Activated T-helper 2 cell treated with anti-CD3 and anti-CD28 coated beads, Interferon-gamma antibody, Interleukin-2, Interleukin-4, amounts not matched to agents 10 μg/mL and 5 μg/mL and 100 μg/mL, durations not matched to agents 14 hours and 24 hours and 36 hours (primary cell): Measurements from ENCODE around the gene SKP1. TPM values are rescaled to one million over a fixed set of nuclear protein-coding genes. Genes with fewer than 3 reads are reported as not detected.

ENCODE experiments used
- DNase-seq: peaks from one replicate; pipeline ENCODE4 v3.0.0; 2021; ENCODE audit warnings: low spot score
- H3K27ac Mint-ChIP-seq: one replicate; pipeline ENCODE4 v1.8.0; 2021; ENCODE audit warnings: mixed read lengths
- H3K27me3 Mint-ChIP-seq: one replicate; pipeline ENCODE4 v1.8.0; 2021; ENCODE audit warnings: low read depth, mixed read lengths
- H3K36me3 Mint-ChIP-seq: one replicate; pipeline ENCODE4 v1.8.0; 2021; ENCODE audit warnings: low read depth, mixed read lengths
- H3K4me1 Mint-ChIP-seq: one replicate; pipeline ENCODE4 v1.8.0; 2021; ENCODE audit warnings: low read depth, mixed read lengths
- H3K4me3 Mint-ChIP-seq: one replicate; pipeline ENCODE4 v1.8.0; 2021; ENCODE audit warnings: low read depth, mild to moderate bottlenecking, moderate library complexity, mixed read lengths
- H3K9me3 Mint-ChIP-seq: one replicate; pipeline ENCODE4 v1.8.0; 2021; ENCODE audit warnings: mixed read lengths
- intact Hi-C: fragments of 100-400 bp; cut with micrococcal nuclease; formaldehyde crosslinking; loops from one replicate; pipeline ENCODE4 v1.15.1; 2023
- total RNA-seq: library from RNA; stranded (reverse); gene quantifications from 2 replicates; pipeline ENCODE4 v1.2.3, GENCODE V29; 2022

Gene SKP1
- total RNA-seq, 1 donor from 2014 or later, result 254 TPM

DNA sequence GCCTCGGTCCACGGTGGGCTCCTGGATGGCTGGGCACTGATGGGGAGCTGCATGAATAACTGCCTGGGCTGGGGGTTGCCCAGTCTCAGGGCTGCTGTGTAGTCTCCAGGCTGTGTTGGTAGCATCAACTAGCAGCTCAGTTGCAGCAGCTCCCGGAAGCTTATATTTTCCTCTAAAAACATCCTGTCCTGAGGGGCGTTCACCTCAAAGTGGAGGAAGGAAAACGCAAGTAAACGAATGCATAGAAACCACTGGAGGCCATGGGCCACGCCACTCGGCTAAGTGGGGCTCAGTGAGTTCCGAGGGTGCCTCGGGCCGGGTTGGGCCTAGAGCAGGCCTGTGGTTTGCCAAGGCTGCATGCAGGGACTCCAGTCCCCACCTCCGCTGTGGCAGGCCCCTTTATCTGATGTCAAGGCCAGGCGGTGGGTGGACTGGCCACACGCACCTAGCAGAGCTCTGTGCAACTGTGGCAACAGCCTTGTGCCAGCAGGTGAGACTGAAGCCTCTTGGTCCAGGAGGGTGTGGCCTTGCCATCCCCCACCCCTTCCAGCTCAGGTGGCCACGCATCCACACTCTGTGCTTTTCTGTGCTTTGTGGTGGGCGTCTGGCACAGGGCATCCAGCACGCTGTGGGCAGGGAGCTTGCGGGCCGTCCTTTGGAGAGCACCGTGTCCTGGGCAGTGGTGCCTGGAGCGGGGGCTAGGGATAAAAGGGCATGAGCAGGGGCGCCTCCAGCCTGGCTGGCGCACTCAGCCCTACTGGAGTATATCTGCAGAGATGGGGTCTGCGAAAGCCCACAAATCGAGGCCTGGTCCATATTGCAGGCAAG, 47.1 kb downstream of the SKP1 start:
- no peak for DNase-seq

DNA sequence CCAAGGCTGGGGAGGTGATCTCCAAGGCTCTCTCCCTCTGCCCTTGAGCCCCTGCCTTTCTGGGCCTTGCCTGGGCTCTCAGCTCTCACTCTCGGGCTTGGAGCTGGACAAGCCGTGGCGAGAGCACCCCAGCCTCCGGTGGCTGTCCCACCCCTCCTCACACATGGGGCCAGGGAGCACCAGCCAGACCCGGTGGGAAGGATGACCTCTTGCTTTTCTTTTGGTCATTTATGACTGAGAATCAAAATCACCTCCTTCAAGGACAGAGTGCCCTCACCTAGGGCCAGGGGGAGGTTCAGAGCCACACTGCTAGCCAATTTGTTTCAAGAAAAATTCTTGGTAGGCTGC, 48.1 kb downstream of the SKP1 start:
- H3K36me3 Mint-ChIP-seq, result peaks cover 40% of the 10 kb centered on the region
- peaks cover 5% of the 10 kb centered on the region for H3K27me3 Mint-ChIP-seq

More for the DNA sequence above, 47.1 kb downstream of the SKP1 start:
- intact Hi-C loops, result no loop called here
- Mint-ChIP-seq H3K9me3 (no peaks in the 10 kb centered on the region), H3K27me3 (peaks cover 6% of the 10 kb centered on the region), H3K4me1 (peaks cover 45% of the 10 kb centered on the region), H3K36me3 (peaks cover 45% of the 10 kb centered on the region), H3K27ac (no peak overlapping the region), H3K4me3 (peak overlapping the region; percentile 51)

DNA sequence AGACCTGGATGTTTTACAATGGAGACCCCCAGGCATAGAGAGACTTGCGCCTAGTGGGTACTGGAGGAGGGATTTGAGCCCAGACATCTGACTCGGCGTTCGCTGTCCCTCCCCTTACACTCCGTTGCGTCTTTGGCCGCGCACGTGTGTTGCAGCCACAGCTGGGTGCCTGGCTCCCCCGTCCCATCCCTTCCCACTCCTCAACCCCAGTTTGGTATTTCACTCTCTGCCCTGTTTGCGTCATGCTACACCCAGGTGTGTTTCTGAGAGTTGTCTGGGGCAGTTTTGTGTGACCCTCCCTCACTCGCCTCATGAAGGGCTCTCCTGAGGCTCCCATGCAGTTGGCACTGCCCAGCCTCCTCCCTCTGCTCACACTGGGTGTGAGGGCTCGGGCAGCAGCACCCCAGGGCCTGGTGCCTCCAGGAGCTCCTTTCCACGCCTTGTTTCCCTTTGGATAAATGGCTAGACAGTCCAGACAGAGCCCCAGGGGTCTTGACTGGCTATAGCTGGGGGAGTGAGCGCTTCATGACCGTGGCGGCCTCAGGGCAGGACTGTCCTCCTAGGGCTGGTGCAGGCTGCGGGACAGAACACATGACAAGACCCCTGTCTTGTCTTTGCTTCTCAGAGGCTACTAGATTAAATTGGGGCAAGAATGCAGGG, 48.6 kb downstream of the SKP1 start:
- H3K4me3 Mint-ChIP-seq, result no peak overlapping the region
- H3K36me3 Mint-ChIP-seq, result peaks cover 35% of the 10 kb centered on the region
- DNase-seq, result no peak
- peaks cover 5% of the 10 kb centered on the region for H3K27me3 Mint-ChIP-seq
- peaks cover 43% of the 10 kb centered on the region for H3K4me1 Mint-ChIP-seq
- intact Hi-C loops, result no loop called here
- H3K27ac Mint-ChIP-seq, result no peak overlapping the region
- no peaks in the 10 kb centered on the region for H3K9me3 Mint-ChIP-seq

More for the DNA sequence above, 48.1 kb downstream of the SKP1 start:
- intact Hi-C loops, result no loop called here
- H3K4me1 Mint-ChIP-seq, result peaks cover 43% of the 10 kb centered on the region
- H3K27ac Mint-ChIP-seq, result no peak overlapping the region
- H3K9me3 Mint-ChIP-seq, result no peaks in the 10 kb centered on the region
- H3K4me3 Mint-ChIP-seq, result no peak overlapping the region
- no peak for DNase-seq

DNA sequence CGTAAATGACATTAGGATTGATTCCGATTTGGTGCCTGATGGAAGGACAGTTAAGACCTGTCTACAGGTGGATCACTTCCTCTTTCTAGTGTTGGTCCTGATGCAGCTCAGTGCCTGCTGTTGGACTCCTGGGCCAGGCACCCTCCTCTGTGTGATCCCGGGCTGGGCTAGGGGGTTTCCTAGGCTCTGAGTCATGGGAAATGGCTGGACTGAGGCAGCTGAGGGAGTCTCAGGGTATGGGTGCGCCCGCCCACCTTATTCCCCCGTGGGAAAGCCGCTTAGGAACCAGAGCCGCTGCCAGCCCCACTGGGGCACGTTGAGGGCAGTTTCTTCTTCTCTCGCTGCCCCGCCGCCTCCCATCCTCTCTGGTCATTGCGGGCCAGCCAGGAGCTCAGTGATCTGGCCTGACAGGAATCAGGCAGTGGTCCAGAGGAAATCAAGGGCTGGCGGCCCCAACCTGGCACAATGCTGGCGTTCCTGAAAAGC, 49.3 kb downstream of the SKP1 start:
- no peak for DNase-seq
- Mint-ChIP-seq H3K36me3 (peaks cover 30% of the 10 kb centered on the region), H3K4me1 (peaks cover 38% of the 10 kb centered on the region), H3K9me3 (no peaks in the 10 kb centered on the region), H3K4me3 (no peak overlapping the region), H3K27ac (no peak overlapping the region), H3K27me3 (peaks cover 5% of the 10 kb centered on the region)
- intact Hi-C loops, result no loop called here

DNA sequence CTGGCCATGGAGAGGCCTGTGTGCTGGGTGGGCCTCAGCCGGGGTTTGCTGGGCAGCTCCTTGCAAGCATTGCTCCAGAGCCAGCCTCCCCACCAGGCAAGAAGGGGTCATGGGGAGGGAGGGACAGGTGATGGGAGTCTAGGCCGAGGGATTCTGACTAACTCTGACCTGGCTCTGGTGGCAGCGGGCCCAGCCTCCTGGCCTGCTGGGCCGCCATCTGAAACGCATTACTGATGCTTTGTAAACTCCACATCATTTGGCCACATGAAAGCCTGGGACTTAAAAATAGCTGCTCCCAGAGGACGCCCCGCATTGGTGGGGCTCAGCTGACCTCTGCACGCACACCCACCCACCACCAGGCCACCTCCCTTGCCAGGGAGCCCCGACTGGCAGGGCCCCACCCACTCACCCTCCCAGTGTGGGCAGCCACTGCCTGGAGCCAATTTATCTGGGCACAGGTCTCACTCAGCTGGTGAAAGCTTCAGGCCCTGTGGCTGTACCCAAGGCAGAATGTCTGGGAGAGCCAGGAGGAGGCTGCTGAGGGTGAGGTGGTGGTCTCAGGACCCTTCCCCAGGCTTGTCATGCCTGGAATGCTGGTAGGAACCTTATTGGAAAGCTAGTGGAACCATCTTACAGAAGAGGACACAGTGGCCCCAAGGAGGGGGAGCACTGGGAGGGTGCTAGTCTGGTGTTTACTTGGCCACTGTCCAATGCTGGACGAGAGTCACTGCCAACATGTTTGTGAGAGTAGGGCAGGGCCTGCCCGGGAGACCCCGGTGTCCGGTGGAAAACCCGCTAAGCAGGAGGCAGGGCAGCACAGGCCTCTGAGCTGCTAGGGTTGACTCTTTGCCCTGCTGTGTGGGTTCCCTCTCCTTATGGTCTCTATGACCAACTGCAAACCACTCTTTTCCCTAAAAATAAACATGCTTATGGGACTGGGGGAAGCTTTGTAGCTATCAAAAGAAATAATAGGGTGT, 51.4 kb downstream of the SKP1 start:
- Mint-ChIP-seq H3K4me3 (no peak overlapping the region), H3K9me3 (no peaks in the 10 kb centered on the region), H3K4me1 (peaks cover 22% of the 10 kb centered on the region), H3K27ac (no peak overlapping the region), H3K27me3 (peaks cover 15% of the 10 kb centered on the region), H3K36me3 (peaks cover 24% of the 10 kb centered on the region)
- no peak for DNase-seq
- intact Hi-C loops, result no loop called here

DNA sequence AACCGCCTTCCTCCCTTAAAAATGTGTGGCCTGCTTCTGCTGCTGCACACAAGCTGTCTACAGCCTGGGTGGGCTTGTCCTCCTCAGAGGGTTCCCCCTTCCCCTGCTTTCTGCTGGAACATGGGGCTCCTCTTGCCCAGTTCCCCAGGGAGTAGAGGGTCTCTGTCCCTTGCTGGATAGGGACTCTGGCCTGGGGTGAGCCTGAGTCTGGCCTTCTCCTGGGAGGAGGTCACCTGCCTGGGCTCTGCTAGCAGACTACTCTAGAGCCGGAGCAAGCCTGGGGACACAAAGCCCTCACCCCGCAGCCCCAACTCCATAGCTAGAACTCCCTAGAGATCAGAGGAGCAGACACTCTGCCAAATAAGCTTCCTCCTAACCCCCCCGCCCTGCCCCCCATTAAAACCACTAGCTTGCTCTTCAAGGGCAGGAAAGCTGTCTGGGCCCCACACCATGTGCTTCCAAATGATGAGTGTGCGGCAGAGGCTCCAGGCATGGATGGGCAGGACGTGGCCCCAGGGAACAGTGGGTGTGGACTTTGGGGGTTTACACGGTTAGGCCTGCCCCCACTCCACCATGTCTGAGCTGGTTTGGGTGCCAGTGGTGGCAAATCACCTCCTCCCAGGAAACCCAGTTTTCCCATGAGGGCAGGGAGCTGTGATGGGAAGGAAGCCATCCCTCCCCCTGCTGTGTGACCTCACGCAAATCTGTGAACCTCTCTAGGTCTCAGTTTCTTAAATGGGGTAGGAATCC, 52.3 kb downstream of the SKP1 start:
- DNase-seq, result no peak
- intact Hi-C loops, result no loop called here
- Mint-ChIP-seq H3K27me3 (peaks cover 23% of the 10 kb centered on the region), H3K9me3 (no peaks in the 10 kb centered on the region), H3K4me1 (peaks cover 15% of the 10 kb centered on the region), H3K36me3 (peaks cover 27% of the 10 kb centered on the region), H3K27ac (no peak overlapping the region), H3K4me3 (no peak overlapping the region)

DNA sequence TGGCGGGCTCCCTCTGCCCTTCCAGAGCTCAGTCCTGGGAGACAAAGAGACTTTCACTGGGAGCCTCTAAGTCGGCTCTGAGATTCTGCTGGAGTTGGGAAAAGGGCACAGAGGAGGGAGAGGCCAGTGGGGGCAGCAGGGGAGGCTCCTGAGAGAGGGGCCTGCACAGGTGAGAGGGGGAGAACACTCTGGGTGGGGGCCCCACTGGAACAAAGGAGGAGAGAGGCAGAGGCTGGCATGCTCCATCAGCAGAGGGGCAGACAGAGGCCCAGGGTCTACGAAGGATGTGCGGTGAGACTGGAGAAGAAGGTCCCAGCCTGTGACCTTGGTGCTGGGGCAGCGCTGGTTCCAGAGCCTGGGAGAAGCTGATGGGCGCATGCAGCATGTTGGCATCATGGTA, 53.4 kb downstream of the SKP1 start:
- intact Hi-C loops, result no loop called here
- no peak overlapping the region for H3K4me3 Mint-ChIP-seq

DNA sequence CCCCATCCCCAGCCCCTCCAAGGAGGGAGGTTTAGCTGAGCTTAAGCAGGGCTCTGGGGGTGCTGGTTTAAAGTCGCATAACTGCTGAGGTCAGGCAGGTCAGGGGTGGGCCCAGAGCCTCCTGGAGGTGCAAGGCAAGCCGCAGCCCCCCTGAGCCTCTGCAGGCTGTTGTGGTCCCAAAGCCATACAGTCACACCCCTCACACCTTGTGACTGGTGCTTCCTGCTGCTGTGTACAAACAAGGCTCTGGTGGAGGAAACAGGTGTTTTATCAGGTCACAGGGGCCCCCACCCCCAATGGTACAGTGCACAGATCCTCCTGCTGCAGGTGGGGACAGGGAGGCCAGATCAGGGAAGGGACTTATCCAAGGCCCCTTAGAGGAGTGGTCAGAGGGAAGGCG, 54.2 kb downstream of the SKP1 start:
- Mint-ChIP-seq H3K36me3 (peaks cover 14% of the 10 kb centered on the region), H3K4me3 (no peak overlapping the region), H3K27ac (no peak overlapping the region), H3K27me3 (peaks cover 29% of the 10 kb centered on the region), H3K4me1 (peaks cover 9% of the 10 kb centered on the region), H3K9me3 (no peaks in the 10 kb centered on the region)
- intact Hi-C loops, result no loop called here
- DNase-seq, result no peak

More for the DNA sequence above, 53.4 kb downstream of the SKP1 start:
- H3K9me3 Mint-ChIP-seq, result no peaks in the 10 kb centered on the region
- H3K27ac Mint-ChIP-seq, result no peak overlapping the region
- no peak for DNase-seq
- peaks cover 28% of the 10 kb centered on the region for H3K27me3 Mint-ChIP-seq
- peaks cover 17% of the 10 kb centered on the region for H3K36me3 Mint-ChIP-seq
- H3K4me1 Mint-ChIP-seq, result peaks cover 11% of the 10 kb centered on the region

DNA sequence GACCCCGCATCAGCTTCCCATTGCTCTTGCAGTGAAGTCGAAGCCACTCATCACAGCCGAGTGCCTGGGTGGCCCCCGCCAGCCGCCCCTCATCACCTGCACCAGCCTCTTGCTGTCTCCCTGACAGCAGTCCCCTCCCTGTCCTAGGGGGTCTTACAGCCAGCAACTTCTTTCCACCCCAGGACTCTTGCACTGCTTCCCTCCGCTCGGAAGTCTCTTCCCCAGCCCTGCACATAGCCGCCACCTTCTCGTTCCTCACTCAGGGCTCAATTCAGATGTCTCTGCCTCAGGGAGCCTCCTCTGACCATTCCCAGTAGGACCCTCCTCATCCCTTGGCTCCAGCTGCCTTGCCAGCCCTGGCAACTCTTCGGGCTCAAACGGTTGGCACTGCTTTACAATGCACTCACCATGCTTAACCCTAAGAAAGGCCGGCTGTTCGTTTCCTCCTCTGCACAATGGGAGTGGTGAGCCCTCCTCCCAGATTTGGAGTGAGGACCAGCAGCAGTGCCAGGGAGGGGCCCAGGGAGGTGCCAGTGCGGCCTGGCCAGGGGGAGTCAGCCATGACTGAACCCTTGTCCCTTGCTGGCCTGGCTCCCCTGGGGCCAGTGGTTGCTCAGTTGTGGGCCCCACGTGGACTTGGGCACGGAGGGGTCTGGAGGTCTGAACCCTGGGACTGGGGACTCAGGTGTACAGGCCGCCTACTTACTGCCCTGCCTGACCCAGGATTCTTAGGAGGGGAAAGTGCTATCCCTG, 56.2 kb downstream of the SKP1 start:
- H3K4me1 Mint-ChIP-seq, result peaks cover 17% of the 10 kb centered on the region

DNA sequence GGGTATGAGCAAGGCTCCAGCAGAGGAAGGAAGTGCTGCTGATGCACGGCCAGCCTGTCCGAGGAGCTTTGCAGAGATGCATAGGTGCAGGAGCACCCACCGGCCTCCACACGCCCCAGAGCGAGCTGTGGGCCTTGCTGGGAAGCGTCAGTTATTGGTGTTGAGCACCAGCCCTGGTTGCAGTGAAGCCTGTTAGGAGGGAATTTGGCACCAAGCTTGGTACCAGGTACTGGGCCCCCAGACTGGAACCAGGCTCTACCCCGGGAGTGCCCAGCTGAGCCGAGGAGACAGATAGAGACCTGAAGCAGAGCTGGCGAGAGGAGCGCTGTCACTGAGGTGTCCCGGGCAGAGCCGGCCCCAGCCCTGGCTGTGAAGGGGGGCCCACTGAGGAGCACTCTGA, 57.0 kb downstream of the SKP1 start:
- no peaks in the 10 kb centered on the region for H3K9me3 Mint-ChIP-seq
- no peak overlapping the region for H3K27ac Mint-ChIP-seq
- peaks cover 45% of the 10 kb centered on the region for H3K27me3 Mint-ChIP-seq
- H3K36me3 Mint-ChIP-seq, result peaks cover 17% of the 10 kb centered on the region
- H3K4me3 Mint-ChIP-seq, result no peak overlapping the region
- intact Hi-C loops, result no loop called here
- H3K4me1 Mint-ChIP-seq, result peaks cover 17% of the 10 kb centered on the region
- no peak for DNase-seq

More for the DNA sequence above, 56.2 kb downstream of the SKP1 start:
- DNase-seq, result no peak
- no peak overlapping the region for H3K27ac Mint-ChIP-seq
- peaks cover 45% of the 10 kb centered on the region for H3K27me3 Mint-ChIP-seq
- H3K9me3 Mint-ChIP-seq, result no peaks in the 10 kb centered on the region
- intact Hi-C loops, result no loop called here
- peaks cover 17% of the 10 kb centered on the region for H3K36me3 Mint-ChIP-seq
- no peak overlapping the region for H3K4me3 Mint-ChIP-seq

DNA sequence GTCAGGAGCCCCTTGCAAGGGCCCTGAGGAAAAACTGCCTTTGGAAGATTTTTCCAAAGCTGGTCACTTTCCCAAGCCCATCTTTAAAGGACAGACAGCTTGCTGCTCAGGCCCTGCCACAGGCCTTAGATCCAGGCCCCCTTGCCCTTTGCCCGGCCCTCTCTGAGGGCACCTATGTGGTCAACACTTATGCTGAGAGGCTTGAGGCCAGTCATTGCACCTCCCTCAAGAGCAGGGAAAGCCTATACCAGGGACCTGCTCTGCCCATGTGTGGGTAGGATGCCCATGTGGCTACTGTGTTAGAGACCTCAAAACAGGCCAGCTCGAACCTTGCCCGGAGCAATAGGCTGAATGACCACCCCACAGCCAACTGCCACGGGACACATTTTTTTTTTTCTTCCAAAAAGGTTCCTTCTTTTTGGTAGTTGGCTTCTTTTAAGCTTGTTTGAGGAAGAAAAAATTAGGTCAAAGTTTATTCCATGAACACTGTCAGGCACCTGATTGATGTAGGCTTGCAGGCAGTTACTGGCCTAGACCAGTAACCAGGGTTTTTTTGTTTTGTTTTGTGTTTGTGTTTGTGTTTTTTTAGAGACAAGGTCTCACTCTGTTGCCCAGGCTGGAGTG, 58.4 kb downstream of the SKP1 start:
- H3K4me1 Mint-ChIP-seq, result peaks cover 23% of the 10 kb centered on the region
- peaks cover 50% of the 10 kb centered on the region for H3K27me3 Mint-ChIP-seq
- H3K36me3 Mint-ChIP-seq, result peaks cover 17% of the 10 kb centered on the region
- no peaks in the 10 kb centered on the region for H3K9me3 Mint-ChIP-seq
- H3K27ac Mint-ChIP-seq, result no peak overlapping the region
- intact Hi-C loops, result no loop called here
- DNase-seq, result no peak
- H3K4me3 Mint-ChIP-seq, result no peak overlapping the region
